GM12872 (cell line): ENCODE data around the gene MYO5B.

Experiments
- TF ChIP-seq, protein P1 (sequence below): IDR thresholded peaks from 3 replicates; pipeline ENCODE4 v1.5.1; 2011; ENCODE audit warnings: low read depth, mild to moderate bottlenecking, low read length, moderate library complexity; ENCODE audit not compliant: insufficient read depth

MYO5B gene

GRCh38 chr18:49968644-49969309 is 226.2 kb downstream of the MYO5B start:
- TF ChIP-seq, protein P1, sequence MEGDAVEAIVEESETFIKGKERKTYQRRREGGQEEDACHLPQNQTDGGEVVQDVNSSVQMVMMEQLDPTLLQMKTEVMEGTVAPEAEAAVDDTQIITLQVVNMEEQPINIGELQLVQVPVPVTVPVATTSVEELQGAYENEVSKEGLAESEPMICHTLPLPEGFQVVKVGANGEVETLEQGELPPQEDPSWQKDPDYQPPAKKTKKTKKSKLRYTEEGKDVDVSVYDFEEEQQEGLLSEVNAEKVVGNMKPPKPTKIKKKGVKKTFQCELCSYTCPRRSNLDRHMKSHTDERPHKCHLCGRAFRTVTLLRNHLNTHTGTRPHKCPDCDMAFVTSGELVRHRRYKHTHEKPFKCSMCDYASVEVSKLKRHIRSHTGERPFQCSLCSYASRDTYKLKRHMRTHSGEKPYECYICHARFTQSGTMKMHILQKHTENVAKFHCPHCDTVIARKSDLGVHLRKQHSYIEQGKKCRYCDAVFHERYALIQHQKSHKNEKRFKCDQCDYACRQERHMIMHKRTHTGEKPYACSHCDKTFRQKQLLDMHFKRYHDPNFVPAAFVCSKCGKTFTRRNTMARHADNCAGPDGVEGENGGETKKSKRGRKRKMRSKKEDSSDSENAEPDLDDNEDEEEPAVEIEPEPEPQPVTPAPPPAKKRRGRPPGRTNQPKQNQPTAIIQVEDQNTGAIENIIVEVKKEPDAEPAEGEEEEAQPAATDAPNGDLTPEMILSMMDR: 0 out of 3 replicates have a peak, but pooled peaks have one; percentile 1

GRCh38 chr18:49967636-49968313 is 227.2 kb downstream of the MYO5B start:
- TF ChIP-seq, protein P1: no peak

- TF ChIP-seq, protein P1: no peak
Observed at GRCh38 chr18:49967171-49967570, 227.8 kb downstream of the MYO5B start.

DNA sequence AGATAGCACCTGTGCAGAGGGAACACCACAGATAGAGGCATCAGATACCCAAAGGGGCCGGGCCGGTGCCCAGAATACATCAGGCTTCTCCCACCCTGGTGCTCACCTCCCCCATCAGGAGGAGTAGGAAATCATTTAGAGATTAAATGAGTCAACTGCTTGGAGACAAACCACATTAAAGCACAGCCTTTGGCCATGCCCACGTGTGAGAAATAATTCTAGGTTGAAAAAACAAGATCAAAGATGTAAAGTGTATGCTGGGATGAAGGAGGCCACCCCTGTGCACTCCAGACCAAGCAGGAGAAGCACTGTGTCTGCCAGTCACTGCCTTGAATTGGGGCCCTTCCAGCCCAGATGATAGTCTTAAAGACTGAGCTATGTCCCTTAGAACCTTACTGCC is 228.9 kb downstream of the MYO5B start:
- TF ChIP-seq, protein P1: no peak

- TF ChIP-seq, protein P1: no peak
Observed at GRCh38 chr18:49963217-49963616, 231.7 kb downstream of the MYO5B start.

GRCh38 chr18:49961271-49961670 is 233.7 kb downstream of the MYO5B start:
- TF ChIP-seq, protein P1: no peak

GRCh38 chr18:49960376-49960775 is 234.6 kb downstream of the MYO5B start:
- TF ChIP-seq, protein P1: no peak
